ENCODE results near the gene HECTD2. TPM values are rescaled to one million over a fixed set of nuclear protein-coding genes. Genes with fewer than 3 reads are reported as not detected.

HECTD2 gene
- total and polyA plus RNA-seq, 2 of the 8 experiments (the other 6 are each of a cell fraction or from before 2014, with no cell fraction given) = 5.7 to 11.9 TPM

DNA sequence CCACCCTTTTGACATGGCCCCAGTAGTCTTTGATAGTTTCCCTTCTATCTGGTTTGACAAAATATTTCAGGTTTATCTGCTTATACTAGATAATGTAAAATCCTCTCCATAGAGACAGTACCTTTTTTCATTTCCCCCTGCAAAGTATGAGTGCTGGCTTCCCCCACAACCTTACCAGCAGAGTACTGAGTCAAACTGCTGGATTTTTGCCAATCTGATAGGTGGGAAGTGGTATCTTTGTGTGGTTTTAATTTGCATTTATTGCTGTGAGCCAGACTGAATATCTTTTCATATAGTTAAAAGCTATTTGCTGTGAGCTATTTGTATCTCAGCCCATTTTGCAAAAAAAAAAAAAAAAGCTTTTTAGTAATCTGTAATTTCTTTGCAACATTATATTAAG, 32.1 kb upstream of the HECTD2 start:
- H3K14ac ChIP-seq (ENCODE audit: insufficient read length) = no peak overlapping the region
- no peaks in the 10 kb centered on the region for H4K20me1 ChIP-seq (replicated peaks in 1 of 2; ENCODE audit: control insufficient read depth in 1 of 2, insufficient read depth in 2 of 2, low read length in 2 of 2)
- no peak overlapping the region for H2BK15ac ChIP-seq (ENCODE audit: low read length)
- no peak overlapping the region for H3K4me2 ChIP-seq (ENCODE audit: insufficient read depth in 1 of 2, low read depth in 2 of 2, low read length in 2 of 2)
- no peak overlapping the region for H4K8ac ChIP-seq (ENCODE audit: extremely low read depth, insufficient read depth, low read length)
- POLR2A ChIA-PET (ENCODE audit: partially characterized antibody) = no interaction called here
- H3K27ac ChIP-seq (ENCODE audit: low read depth, low read length) = no peak overlapping the region
- no peak overlapping the region for H4K91ac ChIP-seq (replicated peaks; ENCODE audit: insufficient read length, low read length)
- no peak overlapping the region for H2BK5ac ChIP-seq (ENCODE audit: low read depth, low read length)
- no peaks in the 10 kb centered on the region for H3K9me3 ChIP-seq (ENCODE audit: insufficient read depth in 2 of 2, low read depth in 1 of 2, low read length in 1 of 2)
- H3K56ac ChIP-seq (replicated peaks; ENCODE audit: insufficient read length, low read depth, low read length) = no peak overlapping the region
- no peaks in the 10 kb centered on the region for H3K79me2 ChIP-seq (ENCODE audit: control insufficient read depth in 1 of 2, insufficient read depth in 2 of 2, low read length in 2 of 2)
- no peak overlapping the region for H2AK5ac ChIP-seq (ENCODE audit: low read depth, low read length)
- no peak overlapping the region for H3K23ac ChIP-seq (ENCODE audit: insufficient read length)
- no peaks in the 10 kb centered on the region for H3K4me1 ChIP-seq (replicated peaks in 1 of 4; ENCODE audit: control insufficient read depth in 3 of 4, insufficient read depth in 4 of 4, low read length in 3 of 4)
- H3K9ac ChIP-seq (replicated peaks in 1 of 4; ENCODE audit: extremely low read depth in 1 of 4, low read depth in 3 of 4, low read length in 3 of 4) = no peak overlapping the region
- no peak overlapping the region for H3K4me3 ChIP-seq (ENCODE audit: extremely low read depth in 1 of 4, insufficient read depth in 2 of 4, low read depth in 3 of 4, low read length in 4 of 4)
- no peak overlapping the region for H3K4ac ChIP-seq (replicated peaks; ENCODE audit: insufficient read length, low read depth, low read length)
- H4K5ac ChIP-seq (ENCODE audit: insufficient read length, low read depth, low read length) = no peak overlapping the region
- no peaks in the 10 kb centered on the region for H3K79me1 ChIP-seq (ENCODE audit: low read depth, low read length)
- no peak for DNase-seq (ENCODE audit: low read depth in 1 of 2, low spot score in 2 of 2)
- no peak overlapping the region for H3K18ac ChIP-seq (ENCODE audit: extremely low read depth, low read length)
- H3K27me3 ChIP-seq (replicated peaks in 1 of 4; ENCODE audit: control insufficient read depth in 3 of 4, extremely low read depth in 1 of 4, insufficient read depth in 3 of 4, low read length in 3 of 4) = no peaks in the 10 kb centered on the region
- H2AFZ ChIP-seq (ENCODE audit: low read length) = no peak overlapping the region
- no peak overlapping the region for H2BK20ac ChIP-seq (ENCODE audit: low read length)
- H3K36me3 ChIP-seq (ENCODE audit: control insufficient read depth in 2 of 4, insufficient read depth in 4 of 4, low read length in 3 of 4) = no peaks in the 10 kb centered on the region
- no peak overlapping the region for H2BK12ac ChIP-seq (ENCODE audit: low read depth, low read length)
- no peak for FAIRE-seq
- H2BK120ac ChIP-seq (replicated peaks; ENCODE audit: low read depth, low read length) = no peak overlapping the region
- H3K23me2 ChIP-seq (ENCODE audit: low read depth, low read length) = no peaks in the 10 kb centered on the region
- CTCF ChIA-PET (ENCODE audit: partially characterized antibody) = interaction anchor here (1.0 to 3.8 kb wide), 4 partner anchors 13 to 372 kb away, joined by 3 to 24 read pairs (median 8); no protein-coding TSS in a partner anchor
- TF ChIP-seq SAP30 (IDR thresholded peaks at IDR 0.05; ENCODE audit: insufficient read depth, insufficient replicate concordance, low read length) (no peak), JUND (IDR thresholded peaks at IDR 0.05; ENCODE audit: low read length) (no peak), SP1 (IDR thresholded peaks at IDR 0.05; ENCODE audit: low read depth, low read length) (no peak), CREB1 (IDR thresholded peaks at IDR 0.05) (no peak), TEAD4 (IDR thresholded peaks at IDR 0.05; ENCODE audit: low read depth, low read length) (no peak), FOSL1 (IDR thresholded peaks at IDR 0.05; ENCODE audit: insufficient read depth, low read depth, low read length) (no peak), SIRT6 (IDR thresholded peaks at IDR 0.05; ENCODE audit: low read length) (no peak), CHD2 (IDR thresholded peaks at IDR 0.05; ENCODE audit: low read length) (no peak), CBX5 (IDR thresholded peaks at IDR 0.05; ENCODE audit: low read depth, low read length) (no peak), YY1 (IDR thresholded peaks at IDR 0.05; ENCODE audit: low read depth, low read length) (no peak), RBBP5 (IDR thresholded peaks at IDR 0.05; ENCODE audit: borderline replicate concordance, low read depth, low read length) (no peak)
- TF ChIP-seq, protein P1, sequence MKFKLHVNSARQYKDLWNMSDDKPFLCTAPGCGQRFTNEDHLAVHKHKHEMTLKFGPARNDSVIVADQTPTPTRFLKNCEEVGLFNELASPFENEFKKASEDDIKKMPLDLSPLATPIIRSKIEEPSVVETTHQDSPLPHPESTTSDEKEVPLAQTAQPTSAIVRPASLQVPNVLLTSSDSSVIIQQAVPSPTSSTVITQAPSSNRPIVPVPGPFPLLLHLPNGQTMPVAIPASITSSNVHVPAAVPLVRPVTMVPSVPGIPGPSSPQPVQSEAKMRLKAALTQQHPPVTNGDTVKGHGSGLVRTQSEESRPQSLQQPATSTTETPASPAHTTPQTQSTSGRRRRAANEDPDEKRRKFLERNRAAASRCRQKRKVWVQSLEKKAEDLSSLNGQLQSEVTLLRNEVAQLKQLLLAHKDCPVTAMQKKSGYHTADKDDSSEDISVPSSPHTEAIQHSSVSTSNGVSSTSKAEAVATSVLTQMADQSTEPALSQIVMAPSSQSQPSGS (IDR thresholded peaks at IDR 0.05; ENCODE audit: low read length) = no peak

All from H1 (cell line).